Measurements from ENCODE around the gene ATRIP.

Gene ATRIP

DNA sequence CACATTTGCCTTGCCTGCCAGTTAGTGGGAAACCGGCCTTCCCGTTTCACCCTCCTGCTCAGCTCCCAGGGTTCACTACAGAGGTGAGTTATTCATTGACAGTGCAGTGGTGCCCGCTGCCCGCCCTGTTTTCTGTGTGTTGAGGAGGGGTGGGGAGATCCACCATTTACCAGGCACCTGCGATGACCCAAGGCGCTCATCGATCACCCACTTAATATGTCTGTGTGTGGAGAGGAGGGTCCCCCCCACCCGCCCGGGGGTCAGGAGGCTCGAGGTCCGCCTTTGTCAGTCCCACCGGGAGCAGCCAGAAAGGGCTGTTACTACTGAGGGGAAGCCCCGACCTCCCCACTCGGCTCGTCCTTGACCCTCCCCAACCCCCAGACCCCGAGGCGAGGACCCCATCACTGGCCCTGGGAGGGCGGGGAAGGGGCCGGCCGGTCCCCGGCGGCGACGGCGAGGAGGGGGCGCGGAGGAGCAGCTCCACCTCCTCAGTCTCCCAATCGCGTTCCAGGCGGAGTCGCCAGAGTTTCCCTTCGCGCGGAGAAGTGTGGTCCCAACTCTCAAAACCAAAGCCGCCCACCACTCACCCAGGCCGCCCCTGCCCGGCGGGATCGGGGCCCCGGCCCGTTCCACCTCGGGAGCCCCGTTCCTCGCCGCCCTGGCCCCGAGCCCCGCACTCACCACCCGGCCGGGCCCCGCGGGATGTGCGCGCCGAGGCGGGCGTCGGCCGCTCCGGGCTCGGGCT lies 17.8 kb upstream of the ATRIP start:
- TF ChIP-seq CTCF (IDR thresholded peaks at IDR 0.05; ENCODE audit: low read depth, low read length, missing control alignments), result no peak
- H3K4me3 ChIP-seq (replicated peaks; ENCODE audit: low read depth, low read length), result peak overlapping the region; percentile 59
- no peak for DNase-seq (ENCODE audit: extremely low read depth, low read depth)

DNA sequence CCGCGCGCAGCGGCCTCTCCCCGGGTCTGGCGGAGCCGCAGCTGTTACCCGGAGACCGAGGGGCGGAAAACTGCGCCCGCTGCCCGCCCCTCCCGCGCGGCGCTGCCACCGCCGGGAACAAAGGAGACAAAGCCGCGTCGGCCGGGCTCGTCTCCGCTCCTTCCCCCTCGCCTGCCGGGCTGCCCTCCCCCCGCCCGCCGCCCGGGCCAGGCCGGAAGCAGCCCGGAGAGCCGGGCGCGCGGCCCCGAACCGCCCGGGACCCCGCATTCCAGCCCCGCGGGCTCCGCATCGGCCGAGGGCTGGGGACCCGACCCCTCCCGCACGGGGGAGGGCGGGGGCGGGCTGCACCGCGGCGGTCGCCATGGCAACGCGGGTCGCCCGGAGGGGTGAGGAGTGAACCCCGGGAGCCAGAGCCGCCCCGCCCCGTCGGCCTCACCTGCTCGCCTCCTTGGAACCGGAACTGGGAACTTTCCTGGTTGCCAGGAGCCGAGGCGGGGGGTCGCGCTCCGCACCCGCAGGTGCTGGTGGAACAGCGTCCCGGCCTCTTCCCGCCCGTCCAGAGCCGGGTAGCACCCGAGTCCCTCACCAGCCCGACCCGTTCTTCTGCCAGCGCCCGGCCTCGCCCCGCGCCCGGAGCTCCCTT lies 17.1 kb upstream of the ATRIP start:
- peak overlapping the region; percentile 59 for H3K4me3 ChIP-seq (replicated peaks; ENCODE audit: low read depth, low read length)
- no peak for TF ChIP-seq CTCF (IDR thresholded peaks at IDR 0.05; ENCODE audit: low read depth, low read length, missing control alignments)
- DNase-seq (ENCODE audit: extremely low read depth, low read depth), result no peak

GRCh38 chr3:48429960-48430707 lies 16.4 kb upstream of the ATRIP start, which contains the start of gene PLXNB1:
TSS of gene PLXNB1 (minus strand) at chr3:48430086. CDS start at chr3:48424611, 5,475 bp downstream.
- peak within 1 kb of the TSS; percentile 59 for H3K4me3 ChIP-seq (replicated peaks; ENCODE audit: low read depth, low read length)
- TF ChIP-seq CTCF (IDR thresholded peaks at IDR 0.05; ENCODE audit: low read depth, low read length, missing control alignments), result no peak
- DNase-seq (ENCODE audit: extremely low read depth, low read depth), result no peak

GRCh38 chr3:48430708-48431101 lies 15.8 kb upstream of the ATRIP start:
- no peak for TF ChIP-seq CTCF (IDR thresholded peaks at IDR 0.05; ENCODE audit: low read depth, low read length, missing control alignments)
- no peak overlapping the region for H3K4me3 ChIP-seq (replicated peaks; ENCODE audit: low read depth, low read length)
- no peak for DNase-seq (ENCODE audit: extremely low read depth, low read depth)

DNA sequence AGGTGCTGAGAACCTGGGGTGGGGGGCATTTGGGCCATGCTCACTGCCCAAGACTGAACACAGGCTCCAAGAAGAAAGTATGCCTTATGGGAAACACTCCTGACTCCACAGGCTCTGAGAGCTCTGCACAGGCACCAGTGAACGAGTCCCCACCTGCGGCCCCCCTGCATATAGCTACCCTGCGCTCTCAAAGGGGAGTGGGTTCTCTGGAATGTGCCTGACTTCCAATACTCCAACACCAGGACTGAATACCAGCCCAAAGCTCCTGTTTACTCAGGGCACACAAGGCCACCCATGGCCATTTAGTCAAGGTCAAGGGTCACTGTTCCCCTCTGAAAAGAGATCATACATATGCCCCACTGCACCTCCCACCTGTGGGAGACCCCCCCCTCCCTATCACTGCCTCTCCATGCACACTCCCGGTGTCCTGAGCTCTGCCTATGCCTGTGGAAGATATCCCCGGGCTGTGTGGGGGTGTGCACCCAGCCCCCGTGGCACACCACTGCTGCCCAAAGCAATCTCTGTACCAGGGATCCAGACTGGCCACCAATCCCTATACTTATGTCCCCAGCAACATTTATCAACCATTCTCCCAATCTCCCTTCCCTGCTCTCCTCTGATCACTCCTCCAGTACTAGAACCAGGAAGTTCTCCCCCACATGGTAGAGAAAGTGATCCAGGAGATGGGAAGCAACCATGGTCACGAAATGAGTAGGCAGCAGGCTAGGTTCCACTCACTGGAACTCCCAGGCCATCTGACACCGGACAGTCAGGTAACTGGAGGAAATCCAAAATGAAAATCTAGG lies 15.1 kb upstream of the ATRIP start:
- no peak for TF ChIP-seq CTCF (IDR thresholded peaks at IDR 0.05; ENCODE audit: low read depth, low read length, missing control alignments)
- DNase-seq (ENCODE audit: extremely low read depth, low read depth), result no peak
- H3K4me3 ChIP-seq (replicated peaks; ENCODE audit: low read depth, low read length), result no peak overlapping the region

Data from HFF-Myc (cell line).